K562 (cell line): Measurements from ENCODE around the gene BCAR3. TPM values are rescaled to one million over a fixed set of nuclear protein-coding genes. Genes with fewer than 3 reads are reported as not detected.
A peak's percentile ranks its signal among the peaks of the same experiment; 100 is the strongest.

Experiments
- AFF4 ChIP-seq: sonication (generic); formaldehyde crosslinking; IDR thresholded peaks from 2 replicates; pipeline ENCODE4 v1.8.0; 2023; ENCODE audit warnings: mild to moderate bottlenecking, missing genetic modification reagents
- CBX8 ChIP-seq: fragments of 200-600 bp; sonication (generic); IDR thresholded peaks from 2 replicates; pipeline ENCODE4 v1.6.1; 2012; ENCODE audit warnings: borderline replicate concordance, mixed run types, low read depth, mild to moderate bottlenecking, moderate library complexity, mixed read lengths, low read length, control low read depth, inconsistent platforms; ENCODE audit not compliant: poor library complexity, severe bottlenecking; ENCODE audit errors: extremely low read depth
- HNRNPLL ChIP-seq: fragments of 200-400 bp; formaldehyde crosslinking; IDR thresholded peaks from 2 replicates; pipeline ENCODE4 v1.6.1; 2017; ENCODE audit warnings: low read length, low read depth, mild to moderate bottlenecking; ENCODE audit not compliant: poor library complexity, severe bottlenecking
- HOXB6 ChIP-seq: fragments of 250-450 bp; sonication (Bioruptor Pico); IDR thresholded peaks from 2 replicates; pipeline ENCODE4 v1.5.1; 2022; ENCODE audit warnings: mild to moderate bottlenecking, borderline replicate concordance
- MCM7 ChIP-seq, 2 experiments: fragments of 450-650 bp; IDR thresholded peaks; 2 replicates each; pipeline ENCODE4 v1.6.1; 2016 to 2018
- MYBL2 ChIP-seq, 2 experiments: fragments of 450-650 bp in 1 of 2; sonication (generic) in 1 of 2; formaldehyde crosslinking in 1 of 2; IDR thresholded peaks; 2 replicates each; pipeline versions ENCODE4 v1.6.1 to v1.8.1; 2017 to 2022; ENCODE audit warnings: borderline replicate concordance in 1 of 2, inconsistent platforms in 1 of 2, low read depth in 1 of 2, mild to moderate bottlenecking in 1 of 2, missing genetic modification reagents in 1 of 2, moderate library complexity in 1 of 2
- NCOA2 ChIP-seq, 2 experiments: fragments of 450-650 bp; IDR thresholded peaks; 2 replicates each; pipeline ENCODE4 v1.6.1; 2018; ENCODE audit warnings: mild to moderate bottlenecking in 2 of 2, moderate library complexity in 1 of 2; ENCODE audit not compliant: partially characterized antibody in 2 of 2
- NEUROD1 ChIP-seq: fragments of 150-350 bp; IDR thresholded peaks from 2 replicates; pipeline ENCODE4 v1.6.1; 2014; ENCODE audit warnings: borderline replicate concordance, low read length, low read depth; ENCODE audit not compliant: partially characterized antibody
- NFRKB ChIP-seq: fragments of 450-650 bp; IDR thresholded peaks from 2 replicates; pipeline ENCODE4 v1.6.1; 2016; ENCODE audit warnings: low read depth
- PTBP1 ChIP-seq: fragments of 200-400 bp; formaldehyde crosslinking; IDR thresholded peaks from 2 replicates; pipeline ENCODE4 v1.6.1; 2017; ENCODE audit warnings: low read depth, low read length
- RBM15 ChIP-seq: fragments of 200-400 bp; formaldehyde crosslinking; IDR thresholded peaks from 2 replicates; pipeline ENCODE4 v1.6.1; 2018; ENCODE audit warnings: mild to moderate bottlenecking, low read length, moderate library complexity; ENCODE audit not compliant: insufficient read depth
- RFX5 ChIP-seq: IDR thresholded peaks from 2 replicates; pipeline ENCODE4 v1.6.1; 2011; ENCODE audit warnings: low read depth, mild to moderate bottlenecking, improper control_type of control experiment, low read length
- SREBF2 ChIP-seq: sonication (generic); formaldehyde crosslinking; IDR thresholded peaks from 2 replicates; pipeline ENCODE4 v1.4.0; 2020; ENCODE audit warnings: mild to moderate bottlenecking, missing genetic modification reagents
- TEAD4 ChIP-seq, 2 experiments: sonication (generic) in 1 of 2; formaldehyde crosslinking in 1 of 2; IDR thresholded peaks; 2 replicates each; pipeline versions ENCODE4 v1.6.1 to v1.8.0; 2012 to 2022; ENCODE audit warnings: borderline replicate concordance in 1 of 2, inconsistent platforms in 1 of 2, low read length in 1 of 2, mild to moderate bottlenecking in 1 of 2, missing genetic modification reagents in 1 of 2
- TRIM24 ChIP-seq, 2 experiments: fragments of 450-650 bp; IDR thresholded peaks; 2 replicates each; pipeline ENCODE4 v1.6.1; 2016
- ZBTB1 ChIP-seq: sonication (generic); formaldehyde crosslinking; IDR thresholded peaks from 2 replicates; pipeline ENCODE4 v1.8.1; 2023; ENCODE audit warnings: missing genetic modification reagents, low read depth, mild to moderate bottlenecking, borderline replicate concordance
- ZNF124 ChIP-seq: sonication (generic); formaldehyde crosslinking; IDR thresholded peaks from 2 replicates; pipeline ENCODE4 v1.8.1; 2022; ENCODE audit warnings: missing genetic modification reagents
- ZNF239 ChIP-seq: fragments of 250-450 bp; sonication (Bioruptor Pico); IDR thresholded peaks from 2 replicates; pipeline ENCODE4 v1.4.0; 2020; ENCODE audit warnings: mild to moderate bottlenecking
- ZNF347 ChIP-seq: fragments of 450-650 bp; formaldehyde crosslinking; IDR thresholded peaks from 2 replicates; pipeline ENCODE4 v1.4.0; 2020; ENCODE audit warnings: low read depth, mild to moderate bottlenecking, moderate library complexity
- ZNF583 ChIP-seq: fragments of 250-450 bp; sonication (Bioruptor Pico); IDR thresholded peaks from 2 replicates; pipeline ENCODE4 v1.4.0; 2020
- ZNF668 ChIP-seq: fragments of 250-450 bp; sonication (Bioruptor Pico); IDR thresholded peaks from 2 replicates; pipeline ENCODE4 v1.8.0; 2022; ENCODE audit warnings: mild to moderate bottlenecking, inconsistent platforms
- polyA plus RNA-seq, 8 experiments: library from polyadenylated mRNA; depleted of rRNA in 4 of 8; stranded (reverse) in 5 of 8; unstranded in 3 of 8; fragments of >200 nt; fragmentation: Nextera tagmentation in 2 of 8; fragmentation: Illumina TruSeq in 1 of 8; extraction: Ambion mirVana in 2 of 8; extraction: Trizol in 1 of 8; gene quantifications; 2 replicates each; pipeline versions ENCODE4 v1.2.1 to v1.2.3, GENCODE V29; 2011 to 2014; ENCODE audit warnings: inconsistent platforms in 1 of 8, missing spikeins in 1 of 8
- total RNA-seq, 7 experiments: library from RNA; depleted of rRNA in 6 of 7; stranded (reverse); fragments of >200 nt in 6 of 7; fragmentation: Illumina TruSeq in 2 of 7; extraction: Trizol in 2 of 7; gene quantifications; 2 replicates each; pipeline versions ENCODE4 v1.2.1 to v1.2.3, GENCODE V29; 2011 to 2021; ENCODE audit warnings: low replicate concordance in 1 of 7
- TF ChIP-seq, protein P1 (sequence below): fragments of 250-450 bp; sonication (Bioruptor Pico); IDR thresholded peaks from 2 replicates; pipeline ENCODE4 v1.9.0; 2021; ENCODE audit warnings: mild to moderate bottlenecking
- TF ChIP-seq, protein P2 (sequence below): fragments of 450-650 bp; IDR thresholded peaks from one replicate; pipeline ENCODE4 v1.6.1; 2018; ENCODE audit warnings: mild to moderate bottlenecking, moderate library complexity; ENCODE audit not compliant: partially characterized antibody

BCAR3 gene
- total and polyA plus RNA-seq, 9 of the 15 experiments (the other 6 are each of a cell fraction or from before 2014, with no cell fraction given) = 1.8 to 6.3 (median 3.8) TPM

- TF ChIP-seq AFF4 (no peak), NCOA2 (IDR thresholded peaks at IDR 0.05; ENCODE audit: partially characterized antibody in 2 of 2) (no peak), NEUROD1 (peak; percentile 75), HOXB6 (CRISPR knock-in tag) (no peak), ZBTB1 (CRISPR knock-in tag) (no peak), HNRNPLL (no peak), ZNF347 (CRISPR knock-in tag) (no peak), TRIM24 (IDR thresholded peaks at IDR 0.05) (peak; percentile 86 to 92), MCM7 (IDR thresholded peaks at IDR 0.05) (no peak), ZNF124 (CRISPR knock-in tag) (no peak), ZNF239 (CRISPR knock-in tag) (peak; percentile 81), ZNF583 (CRISPR knock-in tag) (peak; percentile 78; the same call in 1 of the 2 replicates), TEAD4 (IDR thresholded peaks at IDR 0.05; ENCODE audit: low read length) (peak; percentile 94), TEAD4 (CRISPR knock-in tag; IDR thresholded peaks at IDR 0.05; ENCODE audit: borderline replicate concordance) (no peak), CBX8 (no peak), PTBP1 (no peak), NFRKB (peak; percentile 61), SREBF2 (CRISPR knock-in tag) (no peak), RBM15 (no peak), ZNF668 (peak; percentile 35; the same call in 1 of the 2 replicates), RFX5 (no peak), MYBL2 (IDR thresholded peaks at IDR 0.05; ENCODE audit: low read depth) (peak; percentile 72), MYBL2 (CRISPR knock-in tag; IDR thresholded peaks at IDR 0.05; ENCODE audit: borderline replicate concordance) (no peak)
- TF ChIP-seq, protein P1, sequence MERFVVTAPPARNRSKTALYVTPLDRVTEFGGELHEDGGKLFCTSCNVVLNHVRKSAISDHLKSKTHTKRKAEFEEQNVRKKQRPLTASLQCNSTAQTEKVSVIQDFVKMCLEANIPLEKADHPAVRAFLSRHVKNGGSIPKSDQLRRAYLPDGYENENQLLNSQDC = no peak
- TF ChIP-seq, protein P2, sequence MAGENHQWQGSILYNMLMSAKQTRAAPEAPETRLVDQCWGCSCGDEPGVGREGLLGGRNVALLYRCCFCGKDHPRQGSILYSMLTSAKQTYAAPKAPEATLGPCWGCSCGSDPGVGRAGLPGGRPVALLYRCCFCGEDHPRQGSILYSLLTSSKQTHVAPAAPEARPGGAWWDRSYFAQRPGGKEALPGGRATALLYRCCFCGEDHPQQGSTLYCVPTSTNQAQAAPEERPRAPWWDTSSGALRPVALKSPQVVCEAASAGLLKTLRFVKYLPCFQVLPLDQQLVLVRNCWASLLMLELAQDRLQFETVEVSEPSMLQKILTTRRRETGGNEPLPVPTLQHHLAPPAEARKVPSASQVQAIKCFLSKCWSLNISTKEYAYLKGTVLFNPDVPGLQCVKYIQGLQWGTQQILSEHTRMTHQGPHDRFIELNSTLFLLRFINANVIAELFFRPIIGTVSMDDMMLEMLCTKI = no peak
Observed at GRCh38 chr1:93567255-93567918, 114.2 kb downstream of the BCAR3 start (continued).
